IMR-90 (cell line): ENCODE results near the gene QSER1. TPM values are rescaled to one million over a fixed set of nuclear protein-coding genes. Genes with fewer than 3 reads are reported as not detected.

Experiments
- ATAC-seq: fragments of 200-7000 bp; cut with Tn5 transposase; 2 replicates; pipeline ENCODE4 v1.9.1; 2020; ENCODE audit warnings: low read depth, mild to moderate bottlenecking, moderate library complexity
- BruUV-seq: library from RNA; stranded (reverse); fragments of 400-500 nt; replicated peaks from 2 replicates; lab custom pipeline; 2021; lab: Mats Ljungman, UMichigan
- CTCF ChIA-PET: fragments of 300-600 bp; formaldehyde crosslinking; extraction: SDS; loops from one replicate; lab custom pipeline; 2021; ENCODE audit warnings: antibody characterized with exemption; lab: Yijun Ruan, JAX
- POLR2A ChIA-PET: fragments of 300-600 bp; sonication (Branson Sonifier 250); formaldehyde crosslinking; loops from one replicate; lab custom pipeline; 2022; ENCODE audit warnings: antibody characterized with exemption; ENCODE audit not compliant: unreplicated experiment; lab: Charles Lee
- DNase-seq: peaks from one replicate; pipeline ENCODE4 v3.0.0; 2013
- H2AFZ ChIP-seq: replicated peaks from 2 replicates; pipeline ENCODE3; 2013; ENCODE audit warnings: low read length, mild to moderate bottlenecking; ENCODE audit not compliant: poor library complexity
- H2AK5ac ChIP-seq: 2 replicates; pipeline ENCODE4 v1.6.1; 2013; ENCODE audit warnings: low read depth, low read length, inconsistent platforms
- H2AK9ac ChIP-seq: replicated peaks from 2 replicates; pipeline ENCODE3; 2013; ENCODE audit warnings: mild to moderate bottlenecking, low read depth, low read length, moderate library complexity; ENCODE audit not compliant: poor library complexity
- H2BK120ac ChIP-seq: 2 replicates; pipeline ENCODE4 v1.6.1; 2013; ENCODE audit warnings: low read depth, low read length, inconsistent platforms
- H2BK15ac ChIP-seq: 3 replicates; pipeline ENCODE4 v1.6.1; 2013; ENCODE audit warnings: low read depth, low read length, inconsistent platforms
- H2BK20ac ChIP-seq: 2 replicates; pipeline ENCODE4 v1.6.1; 2013; ENCODE audit warnings: low read depth, mild to moderate bottlenecking, inconsistent platforms, low read length, moderate library complexity
- H2BK5ac ChIP-seq: 2 replicates; pipeline ENCODE4 v1.6.1; 2013; ENCODE audit warnings: mild to moderate bottlenecking, low read depth, low read length, inconsistent platforms; ENCODE audit not compliant: poor library complexity, severe bottlenecking
- H3K14ac ChIP-seq: replicated peaks from 2 replicates; pipeline ENCODE4 v1.6.1; 2013; ENCODE audit warnings: low read depth, low read length, inconsistent platforms
- H3K18ac ChIP-seq: 2 replicates; pipeline ENCODE4 v1.6.1; 2013; ENCODE audit warnings: low read depth, low read length, control low read depth
- H3K23ac ChIP-seq: 2 replicates; pipeline ENCODE4 v1.6.1; 2013; ENCODE audit warnings: low read depth, low read length, inconsistent platforms
- H3K27ac ChIP-seq: 2 replicates; pipeline ENCODE4 v1.5.1; 2013; ENCODE audit warnings: mild to moderate bottlenecking, control low read depth, low read length; ENCODE audit not compliant: insufficient read depth
- H3K27me3 ChIP-seq: 2 replicates; pipeline ENCODE4 v1.6.1; 2013; ENCODE audit warnings: low read length; ENCODE audit not compliant: control insufficient read depth, insufficient read depth
- H3K36me3 ChIP-seq: 2 replicates; pipeline ENCODE4 v1.6.1; 2013; ENCODE audit warnings: low read length, mixed read lengths; ENCODE audit not compliant: control insufficient read depth, insufficient read depth
- H3K4ac ChIP-seq: 2 replicates; pipeline ENCODE4 v1.6.1; 2013; ENCODE audit warnings: low read depth, low read length, inconsistent platforms
- H3K4me1 ChIP-seq: 2 replicates; pipeline ENCODE4 v1.6.1; 2013; ENCODE audit warnings: low read length, mixed read lengths; ENCODE audit not compliant: control insufficient read depth, insufficient read depth
- H3K4me2 ChIP-seq: 2 replicates; pipeline ENCODE4 v1.6.1; 2013; ENCODE audit warnings: low read depth, mild to moderate bottlenecking, control low read depth, low read length, moderate library complexity
- H3K4me3 ChIP-seq: 2 replicates; pipeline ENCODE4 v1.5.1; 2013; ENCODE audit warnings: low read depth, mild to moderate bottlenecking, control low read depth, low read length, moderate library complexity; ENCODE audit not compliant: insufficient read depth
- H3K56ac ChIP-seq: 2 replicates; pipeline ENCODE4 v1.6.1; 2013; ENCODE audit warnings: low read length, inconsistent platforms; ENCODE audit not compliant: insufficient read depth; ENCODE audit errors: extremely low read depth
- H3K79me1 ChIP-seq, 2 experiments: 2 replicates each; pipeline ENCODE4 v1.6.1; 2013; ENCODE audit warnings: low read length in 2 of 2, inconsistent platforms in 1 of 2, low read depth in 1 of 2
- H3K9ac ChIP-seq: 2 replicates; pipeline ENCODE4 v1.6.1; 2013; ENCODE audit warnings: low read depth, low read length, control low read depth
- H3K9me1 ChIP-seq: 2 replicates; pipeline ENCODE4 v1.6.1; 2013; ENCODE audit warnings: low read length, inconsistent platforms; ENCODE audit not compliant: insufficient read depth
- H3K9me3 ChIP-seq: 2 replicates; pipeline ENCODE4 v1.6.1; 2013; ENCODE audit warnings: low read length; ENCODE audit not compliant: control insufficient read depth, insufficient read depth
- H4K20me1 ChIP-seq: 2 replicates; pipeline ENCODE4 v1.6.1; 2013; ENCODE audit warnings: low read length, inconsistent platforms; ENCODE audit not compliant: insufficient read depth
- H4K5ac ChIP-seq: 2 replicates; pipeline ENCODE4 v1.6.1; 2013; ENCODE audit warnings: mild to moderate bottlenecking, low read depth, low read length, control low read depth
- H4K8ac ChIP-seq, 2 experiments: 2 replicates each; pipeline ENCODE4 v1.6.1; 2013; ENCODE audit warnings: low read depth in 2 of 2, low read length in 2 of 2, control low read depth in 1 of 2, inconsistent platforms in 1 of 2
- H4K91ac ChIP-seq: 2 replicates; pipeline ENCODE4 v1.6.1; 2013; ENCODE audit warnings: low read depth, low read length, inconsistent platforms; ENCODE audit not compliant: insufficient read depth
- CEBPB ChIP-seq: IDR thresholded peaks from 2 replicates; pipeline ENCODE4 v1.6.1; 2012; ENCODE audit warnings: low read depth, low read length, improper control_type of control experiment
- ELK1 ChIP-seq: fragments of 150-350 bp; IDR thresholded peaks from 2 replicates; pipeline ENCODE4 v1.6.1; 2016; ENCODE audit warnings: low read depth, mild to moderate bottlenecking, low read length, moderate library complexity, borderline replicate concordance
- FOS ChIP-seq: fragments of 150-350 bp; IDR thresholded peaks from 2 replicates; pipeline ENCODE4 v1.6.1; 2016; ENCODE audit warnings: low read depth, low read length
- MAFK ChIP-seq: IDR thresholded peaks from 2 replicates; pipeline ENCODE4 v1.6.1; 2012; ENCODE audit warnings: low read depth, low read length, improper control_type of control experiment
- MXI1 ChIP-seq: IDR thresholded peaks from 2 replicates; pipeline ENCODE4 v1.6.1; 2012; ENCODE audit warnings: low read depth, mild to moderate bottlenecking, low read length, moderate library complexity, borderline replicate concordance
- POLR2A ChIP-seq: IDR thresholded peaks from 2 replicates; pipeline ENCODE4 v1.6.1; 2012; ENCODE audit warnings: mild to moderate bottlenecking, low read depth, low read length
- RCOR1 ChIP-seq: IDR thresholded peaks from 2 replicates; pipeline ENCODE4 v1.6.1; 2012; ENCODE audit warnings: mild to moderate bottlenecking, low read length, improper control_type of control experiment; ENCODE audit not compliant: insufficient replicate concordance
- RFX5 ChIP-seq: IDR thresholded peaks from 2 replicates; pipeline ENCODE4 v1.8.0; 2012; ENCODE audit warnings: low read depth, mild to moderate bottlenecking, low read length, moderate library complexity
- SMC3 ChIP-seq: fragments of 150-350 bp; IDR thresholded peaks from 2 replicates; pipeline ENCODE4 v1.6.1; 2016; ENCODE audit warnings: low read depth, mild to moderate bottlenecking, antibody characterized with exemption, low read length, moderate library complexity
- WGBS, 2 experiments: methylation state at CpG; one replicate each; pipeline versions ENCODE4 v1.1.5 to v1.1.7; 2013; ENCODE audit warnings: missing lambda C conversion rate in 2 of 2; ENCODE audit not compliant: insufficient read length in 1 of 2; ENCODE audit errors: extremely low coverage in 2 of 2; 5-methylcytosine and 5-hydroxymethylcytosine counted together
- dilution Hi-C: fragments of 300-500 bp; cut with HindIII; formaldehyde crosslinking; loops from one replicate; pipeline ENCODE4 v1.14.3; 2018; ENCODE audit warnings: low sequenced_read_pairs; ENCODE audit not compliant: unreplicated experiment
- in situ Hi-C: fragments of 300-500 bp; cut with MboI; formaldehyde crosslinking; loops from 3 replicates; pipeline ENCODE4 v1.14.3; 2019; ENCODE audit warnings: low sequenced_read_pairs, inconsistent platforms, mixed read lengths
- intact Hi-C: fragments of 100-400 bp; cut with micrococcal nuclease; formaldehyde crosslinking; loops from 2 replicates; pipeline ENCODE4 v1.10.0; 2022
- polyA plus RNA-seq, 3 experiments: library from polyadenylated mRNA; depleted of rRNA; stranded (reverse); fragments of >200 nt; gene quantifications; 2 replicates each; pipeline ENCODE4 v1.2.3, GENCODE V29; 2012; ENCODE audit warnings: low replicate concordance in 1 of 3
- total RNA-seq: library from RNA; depleted of rRNA; stranded (reverse); fragments of >200 nt; gene quantifications from 2 replicates; pipeline ENCODE4 v1.2.3, GENCODE V29; 2012
- TF ChIP-seq, protein P1 (sequence below): conservative IDR thresholded peaks from 2 replicates; pipeline ENCODE4 v1.5.1; 2012; ENCODE audit warnings: mild to moderate bottlenecking, low read depth, low read length, improper control_type of control experiment

QSER1 gene
- total and polyA plus RNA-seq, 2 of the 4 experiments (the other 2 are of a cell fraction): 5.9 to 15.6 TPM

DNA sequence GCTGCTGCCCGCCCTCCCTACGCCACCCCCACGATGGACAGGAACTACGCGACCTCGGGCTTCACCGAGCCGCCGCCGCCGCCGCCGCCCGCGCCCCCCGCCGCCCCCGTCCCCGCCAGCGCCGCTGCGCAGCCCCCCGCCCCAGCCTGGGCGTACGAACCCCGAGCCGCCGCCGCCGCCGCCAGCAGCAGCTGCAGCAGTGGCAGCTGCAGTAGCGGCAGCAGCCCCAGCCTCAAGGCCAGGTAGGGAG, 407 bp downstream of the QSER1 start:
- Histone ChIP-seq H4K5ac (no peak overlapping the region), H3K18ac (no peak overlapping the region; the same call in 1 of the 2 replicates), H2BK5ac (peak overlapping the region; percentile 41), H3K27ac (peak overlapping the region; percentile 58), H3K4ac (0 out of 2 replicates have a peak overlapping the region, but pooled peaks have one; percentile 64), H2BK15ac (no peak overlapping the region), H3K4me3 (peak overlapping the region; percentile 79), H2AK5ac (peak overlapping the region; percentile 40; the same call in 1 of the 2 replicates), H3K4me1 (peaks cover 2% of the 10 kb centered on the region; the same call in 1 of the 2 replicates), H3K27me3 (no peaks in the 10 kb centered on the region), H2BK20ac (no peak overlapping the region), H4K91ac (no peak overlapping the region), H3K56ac (peak overlapping the region; percentile 30; the same call in 1 of the 2 replicates), H2AK9ac (no peak overlapping the region), H3K14ac (no peak overlapping the region), H3K9me1 (peaks cover 4% of the 10 kb centered on the region; the same call in 1 of the 2 replicates), H3K79me1 (peaks cover 16 to 32% of the 10 kb centered on the region in 2 experiments), H4K20me1 (0 out of 2 replicates have a peak, but pooled peaks cover 8% of the 10 kb centered on the region), H3K4me2 (no peak overlapping the region; the same call in 1 of the 2 replicates), H4K8ac (0 out of 4 replicates have a peak overlapping the region, but pooled peaks of 1 of the 2 experiments have one; percentile 68), H3K9me3 (no peaks in the 10 kb centered on the region), H2AFZ (peak overlapping the region; percentile 79), H3K23ac (peak overlapping the region; percentile 89; the same call in 1 of the 2 replicates), H3K9ac (peak overlapping the region; percentile 62), H2BK120ac (no peak overlapping the region), H3K36me3 (no peaks in the 10 kb centered on the region)
- BruUV-seq: no TSS peak
- no CpG with 5 or more reads among the region's 32 CpGs for WGBS, 2 experiments
- TF ChIP-seq POLR2A (no peak), MAFK (no peak), RCOR1 (no peak), SMC3 (no peak), FOS (no peak), RFX5 (no peak), MXI1 (no peak), CEBPB (no peak), ELK1 (no peak)
- TF ChIP-seq, protein P1, sequence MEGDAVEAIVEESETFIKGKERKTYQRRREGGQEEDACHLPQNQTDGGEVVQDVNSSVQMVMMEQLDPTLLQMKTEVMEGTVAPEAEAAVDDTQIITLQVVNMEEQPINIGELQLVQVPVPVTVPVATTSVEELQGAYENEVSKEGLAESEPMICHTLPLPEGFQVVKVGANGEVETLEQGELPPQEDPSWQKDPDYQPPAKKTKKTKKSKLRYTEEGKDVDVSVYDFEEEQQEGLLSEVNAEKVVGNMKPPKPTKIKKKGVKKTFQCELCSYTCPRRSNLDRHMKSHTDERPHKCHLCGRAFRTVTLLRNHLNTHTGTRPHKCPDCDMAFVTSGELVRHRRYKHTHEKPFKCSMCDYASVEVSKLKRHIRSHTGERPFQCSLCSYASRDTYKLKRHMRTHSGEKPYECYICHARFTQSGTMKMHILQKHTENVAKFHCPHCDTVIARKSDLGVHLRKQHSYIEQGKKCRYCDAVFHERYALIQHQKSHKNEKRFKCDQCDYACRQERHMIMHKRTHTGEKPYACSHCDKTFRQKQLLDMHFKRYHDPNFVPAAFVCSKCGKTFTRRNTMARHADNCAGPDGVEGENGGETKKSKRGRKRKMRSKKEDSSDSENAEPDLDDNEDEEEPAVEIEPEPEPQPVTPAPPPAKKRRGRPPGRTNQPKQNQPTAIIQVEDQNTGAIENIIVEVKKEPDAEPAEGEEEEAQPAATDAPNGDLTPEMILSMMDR: no peak
- intact Hi-C loops (loop anchor here (5.0 kb wide), 2 partner anchors 86 to 169 kb away; no protein-coding TSS in a partner anchor), dilution Hi-C loops (no loop called here), in situ Hi-C loops (no loop called here)
- ChIA-PET CTCF (interaction anchor here (0.5 kb wide), 1 partner anchor 63 kb away, joined by 3 read pairs; no protein-coding TSS in a partner anchor), POLR2A (interaction anchor here (0.6 kb wide), 1 partner anchor 176 kb away, joined by 5 read pairs; no protein-coding TSS in a partner anchor)
- ATAC-seq (no peak), DNase-seq (no peak)
